HFFc6 (cell line): ENCODE measurements around the gene AIPL1. TPM values are rescaled to one million over a fixed set of nuclear protein-coding genes. Genes with fewer than 3 reads are reported as not detected.

Experiments used
- DNase-seq: peaks from one replicate; pipeline ENCODE4 v3.0.0-alpha.2; 2018
- H3K27ac Mint-ChIP-seq: 2 replicates; pipeline ENCODE4 v1.8.0; 2020; ENCODE audit warnings: mild to moderate bottlenecking, mixed read lengths
- H3K27me3 Mint-ChIP-seq: 2 replicates; pipeline ENCODE4 v1.8.0; 2021; ENCODE audit warnings: mild to moderate bottlenecking, moderate library complexity, mixed read lengths; ENCODE audit not compliant: insufficient read depth
- H3K36me3 Mint-ChIP-seq: 2 replicates; pipeline ENCODE4 v1.8.0; 2021; ENCODE audit warnings: low read depth, mixed read lengths
- H3K4me1 Mint-ChIP-seq: 2 replicates; pipeline ENCODE4 v1.8.0; 2020; ENCODE audit warnings: low read depth, mixed read lengths
- H3K4me3 Mint-ChIP-seq: 2 replicates; pipeline ENCODE4 v1.8.0; 2020; ENCODE audit warnings: mild to moderate bottlenecking, moderate library complexity, mixed read lengths
- H3K9me3 Mint-ChIP-seq: 2 replicates; pipeline ENCODE4 v1.8.0; 2020; ENCODE audit warnings: mild to moderate bottlenecking, mixed read lengths
- CTCF ChIP-seq: fragments of 200-600 bp; sonication (generic); IDR thresholded peaks from 2 replicates; pipeline ENCODE4 v1.5.0; 2021; ENCODE audit warnings: antibody characterized with exemption, mild to moderate bottlenecking
- total RNA-seq, 6 experiments: library from RNA; stranded (reverse); fragmentation: NEBNext Ultra II Directional; extraction: Animal tissue kit (Norgen Biotek cat#: 25700); gene quantifications; 2 replicates in 1 of 6; 3 replicates in 5 of 6; pipeline ENCODE4 v1.2.3, GENCODE V29; 2021

The AIPL1 gene
- total RNA-seq, 6 experiments from 2014 or later, result not detected

- no peak for TF ChIP-seq CTCF
- Mint-ChIP-seq H3K4me3 (no peak overlapping the region), H3K9me3 (no peaks in the 10 kb centered on the region), H3K27me3 (peaks cover 9% of the 10 kb centered on the region), H3K27ac (no peak overlapping the region), H3K36me3 (no peaks in the 10 kb centered on the region; the same call in 1 of the 2 replicates), H3K4me1 (no peaks in the 10 kb centered on the region)
- DNase-seq, result no peak
Measured at GRCh38 chr17:6464446-6465041, 29.6 kb upstream of the AIPL1 start.

GRCh38 chr17:6463616-6464445, 28.9 kb upstream of the AIPL1 start:
- TF ChIP-seq CTCF, result no peak
- Mint-ChIP-seq H3K27ac (no peak overlapping the region), H3K36me3 (no peaks in the 10 kb centered on the region; the same call in 1 of the 2 replicates)

GRCh38 chr17:6462692-6463091, 27.8 kb upstream of the AIPL1 start:
- TF ChIP-seq CTCF, result no peak
- peaks cover 6% of the 10 kb centered on the region for H3K27me3 Mint-ChIP-seq
- no peak overlapping the region for H3K4me3 Mint-ChIP-seq
- H3K36me3 Mint-ChIP-seq, result no peaks in the 10 kb centered on the region; the same call in 1 of the 2 replicates
- no peak overlapping the region for H3K27ac Mint-ChIP-seq
- DNase-seq, result no peak
- no peaks in the 10 kb centered on the region for H3K9me3 Mint-ChIP-seq
- H3K4me1 Mint-ChIP-seq, result peaks cover under 1% of the 10 kb centered on the region; the same call in 1 of the 2 replicates

More at GRCh38 chr17:6463616-6464445, 28.9 kb upstream of the AIPL1 start:
- H3K4me3 Mint-ChIP-seq, result no peak overlapping the region
- H3K4me1 Mint-ChIP-seq, result no peaks in the 10 kb centered on the region
- peaks cover 7% of the 10 kb centered on the region for H3K27me3 Mint-ChIP-seq
- DNase-seq, result no peak
- H3K9me3 Mint-ChIP-seq, result no peaks in the 10 kb centered on the region

GRCh38 chr17:6461792-6462524, 27.0 kb upstream of the AIPL1 start:
- H3K27ac Mint-ChIP-seq, result no peak overlapping the region
- TF ChIP-seq CTCF, result no peak
- peaks cover 6% of the 10 kb centered on the region for H3K27me3 Mint-ChIP-seq
- H3K9me3 Mint-ChIP-seq, result no peaks in the 10 kb centered on the region
- no peaks in the 10 kb centered on the region; the same call in 1 of the 2 replicates for H3K36me3 Mint-ChIP-seq
- no peak overlapping the region for H3K4me3 Mint-ChIP-seq
- DNase-seq, result no peak
- peaks cover 8% of the 10 kb centered on the region for H3K4me1 Mint-ChIP-seq

GRCh38 chr17:6461246-6461645, 26.3 kb upstream of the AIPL1 start:
- no peak for TF ChIP-seq CTCF
- DNase-seq, result no peak
- peaks cover 6% of the 10 kb centered on the region for H3K27me3 Mint-ChIP-seq
- no peaks in the 10 kb centered on the region for H3K36me3 Mint-ChIP-seq
- H3K4me1 Mint-ChIP-seq, result peaks cover 15% of the 10 kb centered on the region
- no peak overlapping the region for H3K4me3 Mint-ChIP-seq
- no peaks in the 10 kb centered on the region for H3K9me3 Mint-ChIP-seq
- no peak overlapping the region for H3K27ac Mint-ChIP-seq
